NCI-H2107 treated with DMSO at 0.1 percent for 48 hours (cell line): ENCODE results near the gene CFAP299.
A peak's percentile ranks its signal among the peaks of the same experiment; 100 is the strongest.
"Not testable (repeated sequence)": the region's sequence is repeated elsewhere in the genome, so short reads cannot be mapped to it uniquely, and the experiment has no call there.

Experiments
- DNase-seq: peaks from one replicate; lab custom pipeline; 2025; ENCODE audit not compliant: unreplicated experiment; lab: John Stamatoyannopoulos, UW

CFAP299 gene

DNA sequence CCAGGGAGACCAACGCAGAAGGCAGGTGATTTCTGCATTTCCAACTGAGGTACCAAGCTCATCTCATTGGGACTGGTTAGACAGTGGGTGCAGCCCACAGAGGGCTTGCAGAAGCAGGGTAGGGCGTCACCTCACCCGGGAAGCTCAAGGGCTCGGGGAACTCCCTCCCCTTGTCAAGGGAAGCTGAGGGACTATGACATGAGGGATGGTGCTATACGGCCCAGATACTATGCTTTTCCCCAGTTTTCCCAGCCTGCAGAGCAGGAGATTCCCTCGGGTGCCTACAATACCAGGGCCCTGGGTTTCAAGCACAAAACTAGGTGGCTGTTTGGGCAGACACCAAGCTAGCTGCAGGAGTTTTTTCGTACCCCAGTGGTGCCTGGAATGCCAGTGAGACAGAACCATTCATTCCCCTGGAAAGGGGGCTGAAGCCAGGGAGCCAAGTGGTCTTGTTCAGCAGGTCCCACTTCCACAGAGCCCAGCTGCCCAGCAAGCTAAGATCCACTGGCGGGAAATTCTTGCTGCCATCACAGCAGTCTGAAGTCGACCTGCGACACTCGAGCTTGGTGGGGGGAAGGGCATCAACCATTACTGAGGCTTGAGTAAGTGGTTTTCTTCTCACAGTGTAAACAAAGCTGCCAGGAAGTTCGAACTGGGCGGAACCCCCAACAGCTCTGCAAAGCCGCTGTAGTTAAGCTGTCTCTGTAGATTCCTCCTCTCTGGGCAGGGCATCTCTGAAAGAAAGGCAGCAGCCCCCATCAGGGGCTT is 103.9 kb downstream of the CFAP299 start:
- not testable (repeated sequence) for DNase-seq

DNA sequence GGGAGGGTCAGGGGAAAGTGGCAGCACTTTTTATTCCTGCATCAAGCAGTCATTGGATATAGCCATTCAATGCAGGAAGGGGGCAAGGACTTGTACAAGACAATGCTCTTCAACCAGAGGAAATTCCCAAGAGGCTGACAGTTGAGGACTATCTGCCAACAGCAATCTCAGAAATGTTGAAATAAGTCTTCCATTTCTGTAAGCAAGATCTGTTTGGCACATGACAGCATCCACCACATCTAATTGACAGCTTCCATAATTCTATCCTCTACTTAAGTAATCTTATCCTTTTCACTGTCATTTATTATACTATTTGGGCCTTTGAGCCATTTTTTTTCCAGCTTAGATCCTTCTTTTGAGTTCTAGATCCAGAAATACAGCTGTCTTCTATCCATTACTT is 110.7 kb downstream of the CFAP299 start:
- no peak for DNase-seq

DNA sequence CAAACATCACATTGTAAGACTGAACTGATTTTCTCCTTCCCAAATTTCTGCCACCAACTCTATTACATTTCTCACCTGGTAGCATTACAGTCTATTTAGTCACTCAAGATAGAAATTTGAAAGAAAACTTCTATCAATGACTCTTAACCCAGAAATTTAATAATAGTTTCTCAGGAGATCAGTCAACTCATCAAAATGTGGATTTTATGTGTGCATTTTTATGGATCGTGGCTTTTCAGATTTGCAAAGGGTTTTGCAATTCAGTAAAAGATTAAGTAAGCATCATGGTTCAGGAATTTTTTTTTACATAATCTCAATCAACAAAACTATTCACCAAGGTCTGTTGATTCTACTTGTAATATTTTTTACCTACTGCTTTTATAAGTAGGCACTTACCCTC is 111.1 kb downstream of the CFAP299 start:
- no peak for DNase-seq

DNA sequence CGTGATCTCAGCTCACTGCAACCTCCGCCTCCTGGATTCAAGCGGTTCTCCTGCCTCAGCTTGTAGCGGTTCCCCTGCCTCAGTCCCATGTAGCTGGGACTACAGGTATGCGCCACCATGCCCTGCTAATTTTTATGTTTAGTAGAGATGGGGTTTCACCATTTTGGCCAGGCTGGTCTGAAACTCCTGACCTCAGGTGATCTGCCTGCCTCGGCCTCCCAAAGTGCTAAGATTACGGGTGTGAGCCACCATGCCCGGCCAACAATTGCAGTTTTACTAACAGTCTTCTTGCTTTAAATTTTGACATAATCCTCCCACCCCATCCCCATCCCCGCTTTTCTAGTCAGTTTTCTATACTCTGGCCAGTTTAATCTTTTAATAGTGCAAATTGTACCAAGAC is 112.0 kb downstream of the CFAP299 start:
- DNase-seq: no peak

DNA sequence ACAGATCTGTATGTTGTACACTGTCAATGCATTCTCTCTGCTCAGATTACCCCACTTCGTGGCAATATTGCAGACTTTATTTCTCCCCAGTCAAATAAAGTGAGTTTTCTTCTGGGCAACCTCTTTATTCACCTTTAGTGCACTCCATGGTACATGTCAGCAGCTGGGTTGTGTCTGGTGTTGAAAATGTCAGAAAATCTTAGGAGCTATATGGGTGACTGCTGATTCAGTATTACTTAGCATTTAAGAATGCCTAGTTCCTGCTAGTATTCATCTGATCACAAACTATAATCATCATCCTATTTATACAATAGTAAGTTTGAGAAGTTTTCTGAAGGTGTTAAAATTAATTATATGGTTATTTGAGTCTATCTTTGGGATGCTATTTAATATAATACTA is 112.5 kb downstream of the CFAP299 start:
- DNase-seq: no peak

DNA sequence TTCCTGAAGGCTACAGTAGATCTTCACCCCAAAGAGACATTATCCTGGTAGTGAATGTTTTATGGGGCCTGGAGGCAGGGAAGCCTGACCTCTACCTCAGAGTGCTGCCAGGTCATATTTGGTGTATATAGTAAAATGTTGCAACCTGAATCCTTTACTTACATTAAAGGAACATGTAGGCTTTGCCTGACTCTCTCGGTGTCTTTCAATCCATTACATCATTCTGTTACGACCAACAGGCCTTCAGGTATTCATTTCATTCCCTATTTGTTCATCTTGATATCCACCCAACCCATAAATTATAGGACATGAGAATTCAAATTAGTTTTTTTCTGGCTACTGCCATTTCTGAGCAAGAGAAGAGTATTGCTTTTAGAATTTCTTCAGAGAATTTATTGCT is 116.5 kb downstream of the CFAP299 start:
- no peak for DNase-seq

DNA sequence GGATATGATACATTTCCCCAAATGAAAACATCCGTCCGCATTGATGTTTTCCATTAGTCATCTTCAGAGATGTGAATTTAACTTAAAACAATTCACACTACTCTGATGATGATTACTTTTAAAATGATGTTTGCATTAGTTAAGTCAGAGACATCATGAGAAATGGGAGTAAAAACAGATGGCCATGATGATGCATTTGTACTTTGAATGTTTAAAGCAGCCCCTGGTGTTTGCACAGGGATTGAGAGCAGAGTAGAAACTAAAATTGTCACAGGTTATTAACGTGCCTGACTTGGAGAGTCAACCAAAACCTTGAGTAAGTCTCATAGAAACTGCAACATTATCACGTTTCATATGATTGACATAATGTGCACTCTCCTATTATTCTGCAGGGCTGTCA is 117.2 kb downstream of the CFAP299 start:
- no peak for DNase-seq

DNA sequence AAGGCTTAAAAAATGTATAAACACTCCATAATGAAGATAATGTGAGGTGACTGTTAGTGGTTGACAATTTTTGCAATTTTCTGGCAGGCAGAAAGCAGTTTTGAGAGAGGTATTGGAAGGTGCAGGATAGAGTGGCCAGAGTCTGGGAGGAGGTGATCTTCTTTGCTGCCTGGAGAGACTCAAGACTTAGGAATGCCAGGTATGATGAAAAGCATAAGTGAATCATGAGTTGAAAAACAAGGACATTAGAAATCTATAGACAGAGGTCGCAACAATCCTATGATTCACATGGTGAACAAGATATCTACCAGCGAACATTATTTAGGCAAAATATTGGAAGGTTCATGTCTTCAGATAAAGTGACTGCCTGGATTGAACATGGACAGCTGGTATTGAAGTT is 118.5 kb downstream of the CFAP299 start:
- no peak for DNase-seq

DNA sequence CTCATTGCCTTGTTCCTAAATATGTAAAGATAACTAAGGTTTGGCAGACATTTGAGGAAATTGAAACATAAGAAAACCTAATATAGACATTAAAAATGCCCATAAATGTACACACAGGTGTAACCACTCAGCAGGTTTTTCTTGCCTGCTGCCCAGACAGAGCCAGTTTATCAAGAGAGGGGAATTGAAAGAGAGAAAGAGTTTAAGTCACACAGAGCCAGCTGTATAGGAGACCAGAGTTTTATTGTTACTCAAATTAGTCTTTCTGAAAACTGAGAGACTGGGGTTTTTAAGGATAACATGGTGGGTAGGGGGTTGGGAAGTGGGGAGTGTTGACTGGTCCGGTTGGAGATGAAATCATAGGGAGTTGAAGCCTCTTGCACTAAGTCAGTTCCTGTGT is 119.0 kb downstream of the CFAP299 start:
- no peak for DNase-seq

DNA sequence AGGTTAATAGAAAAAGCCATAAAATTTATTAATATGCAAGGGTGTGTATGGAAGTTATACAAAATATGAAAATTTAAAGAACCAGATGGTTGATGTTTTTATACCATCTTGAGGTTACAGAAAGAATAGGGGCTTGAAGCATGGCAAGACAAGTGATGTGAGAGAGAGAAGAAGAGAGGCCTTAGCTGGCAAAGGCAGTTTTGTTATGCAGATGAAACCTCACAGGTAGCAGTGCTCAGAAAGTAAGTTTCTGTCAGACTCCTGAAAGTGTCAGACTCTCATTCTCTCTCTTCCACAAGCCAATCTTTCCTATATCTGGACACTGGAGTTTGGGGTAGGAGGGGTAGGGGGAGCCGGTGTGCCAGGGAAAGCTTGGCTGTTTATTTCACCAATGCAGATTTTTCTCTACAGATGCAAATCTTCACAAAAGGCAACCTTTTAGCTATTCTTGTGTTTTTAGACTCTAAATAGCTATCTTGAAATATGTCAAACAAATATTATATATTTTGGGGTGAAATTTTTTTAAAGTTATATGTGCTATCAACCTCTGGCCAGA is 124.5 kb downstream of the CFAP299 start:
- no peak for DNase-seq

DNA sequence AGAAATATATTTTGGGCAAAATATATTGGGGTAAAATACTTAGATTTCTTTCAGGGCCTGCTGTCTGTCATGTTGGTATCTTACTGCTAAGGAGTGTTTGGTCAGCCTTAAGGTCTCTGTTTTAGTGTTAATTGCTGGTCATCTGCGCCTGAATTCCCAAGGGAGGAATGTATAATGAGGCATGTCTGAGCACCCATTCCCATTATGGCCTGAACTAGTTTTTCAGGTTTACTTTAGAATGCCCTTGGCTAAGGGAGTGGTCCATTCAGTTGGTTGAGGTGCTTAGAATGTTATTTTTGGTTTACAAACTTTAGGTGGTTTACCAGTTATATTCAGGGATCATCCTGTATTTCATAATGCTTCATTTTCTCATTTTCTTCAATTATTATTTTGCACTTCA is 125.9 kb downstream of the CFAP299 start:
- no peak for DNase-seq

DNA sequence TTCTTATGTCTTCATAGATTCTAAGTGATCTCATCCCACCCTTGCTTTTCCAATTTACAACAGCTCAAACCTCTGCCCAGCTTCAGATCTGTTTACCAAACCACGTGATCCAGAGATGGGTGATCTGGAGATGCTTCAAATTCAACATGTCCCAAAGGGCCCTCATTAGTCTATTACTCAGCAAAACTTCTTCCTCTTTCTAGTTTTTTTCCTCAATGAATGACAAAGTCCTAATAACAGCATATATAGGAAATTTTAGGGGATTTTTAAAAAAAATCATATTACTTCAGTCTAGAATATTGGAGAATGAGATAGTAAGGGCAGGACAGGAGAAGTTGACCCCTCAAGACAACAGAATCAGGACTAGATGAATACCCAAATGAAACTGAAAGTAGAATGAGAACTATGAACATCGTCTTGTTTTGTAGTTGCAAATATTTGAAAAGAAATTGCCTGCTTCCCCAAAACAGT is 127.1 kb downstream of the CFAP299 start:
- DNase-seq: no peak

DNA sequence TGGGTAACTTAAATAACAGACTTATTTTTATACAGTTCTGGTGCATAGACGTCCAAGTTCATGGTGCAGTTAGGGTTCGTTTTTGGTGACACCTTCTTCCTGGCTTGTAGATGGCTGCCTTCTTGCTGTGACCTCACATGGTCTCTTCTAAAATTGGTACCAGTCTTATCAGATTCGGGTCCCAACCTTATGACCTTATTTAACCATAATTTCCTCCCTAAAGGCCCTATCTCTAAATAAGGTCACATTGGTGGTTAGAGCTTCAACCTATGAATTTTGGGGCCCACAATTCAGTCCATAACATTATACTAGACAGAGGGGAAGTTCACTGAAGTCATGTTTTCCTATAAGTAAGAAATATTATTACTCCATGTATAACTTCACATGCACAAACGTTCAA is 128.0 kb downstream of the CFAP299 start:
- no peak for DNase-seq

DNA sequence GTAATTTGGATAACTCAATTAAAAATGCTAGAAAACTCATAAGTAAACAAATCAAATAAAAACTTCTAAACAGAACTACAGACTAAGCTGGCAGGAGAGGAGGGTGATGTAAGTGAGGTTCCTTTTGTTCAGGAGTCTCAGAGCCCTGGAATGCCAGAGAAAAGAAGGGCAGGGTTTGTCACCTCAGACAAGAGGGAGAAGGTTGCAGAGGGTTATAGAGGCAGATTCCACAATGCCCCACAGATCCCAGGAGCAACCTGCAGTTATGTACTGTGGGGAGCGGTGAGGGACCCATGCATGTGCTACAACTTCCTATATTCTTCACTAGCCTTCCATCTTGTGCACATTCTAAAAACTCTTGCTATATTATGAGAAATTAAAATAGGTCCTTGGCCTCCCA is 129.7 kb downstream of the CFAP299 start:
- DNase-seq: no peak

DNA sequence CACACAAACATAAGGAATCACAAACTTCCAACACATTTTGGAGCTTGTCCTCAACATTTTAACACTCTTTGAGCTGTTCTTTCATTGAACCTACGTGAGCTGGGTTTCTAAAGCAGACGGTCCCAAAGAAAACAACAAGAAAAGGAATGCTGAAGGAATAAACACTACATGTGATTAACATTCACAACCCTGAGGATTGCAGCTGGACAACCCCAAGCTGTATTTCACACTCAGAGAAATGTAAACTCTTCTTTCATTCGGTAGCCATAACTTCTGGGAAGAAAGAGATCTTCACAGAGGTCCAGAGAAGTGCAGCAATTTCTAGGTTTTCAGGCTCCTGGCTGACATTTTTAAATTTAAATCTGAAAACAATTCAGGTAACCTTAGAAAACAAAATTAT is 130.2 kb downstream of the CFAP299 start:
- no peak for DNase-seq

DNA sequence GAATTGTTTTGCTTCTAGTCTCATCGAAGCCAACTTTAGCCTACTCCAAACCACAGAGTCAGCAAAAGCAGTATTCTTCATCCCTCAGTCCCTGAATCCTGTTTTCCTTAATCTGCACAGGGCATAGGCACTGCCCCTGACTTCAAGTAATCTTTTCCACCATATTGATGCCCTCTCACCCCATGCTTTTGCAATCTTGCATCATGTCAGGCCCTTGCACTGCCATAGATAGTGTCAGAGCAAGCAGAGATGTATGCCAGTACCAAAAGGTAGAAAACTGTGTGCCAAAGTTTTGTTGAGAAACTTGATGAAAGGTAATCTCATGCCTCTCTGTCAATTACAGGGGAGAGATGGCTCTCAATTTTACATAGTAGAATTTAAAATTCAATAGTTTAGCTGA is 131.1 kb downstream of the CFAP299 start:
- DNase-seq: no peak

DNA sequence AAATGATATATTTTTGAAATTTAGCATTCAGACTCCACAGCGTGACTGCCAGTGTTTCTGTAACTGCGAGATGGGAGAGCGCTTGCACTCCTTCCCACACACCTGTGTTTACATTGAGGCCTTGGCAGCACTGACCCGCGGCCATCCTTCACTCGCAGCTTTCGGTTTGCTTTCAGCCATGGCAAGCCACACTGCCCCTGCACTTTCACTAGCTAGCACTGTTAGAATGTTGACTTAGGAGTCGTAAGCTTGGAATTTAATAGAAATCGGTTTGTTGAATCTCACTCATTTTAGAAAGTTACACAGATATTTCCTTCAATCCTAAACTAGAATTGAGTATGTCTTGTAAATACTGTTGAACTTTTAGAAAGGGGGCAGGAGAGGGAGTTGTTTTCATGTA is 136.2 kb downstream of the CFAP299 start:
- DNase-seq: peak; percentile 41

DNA sequence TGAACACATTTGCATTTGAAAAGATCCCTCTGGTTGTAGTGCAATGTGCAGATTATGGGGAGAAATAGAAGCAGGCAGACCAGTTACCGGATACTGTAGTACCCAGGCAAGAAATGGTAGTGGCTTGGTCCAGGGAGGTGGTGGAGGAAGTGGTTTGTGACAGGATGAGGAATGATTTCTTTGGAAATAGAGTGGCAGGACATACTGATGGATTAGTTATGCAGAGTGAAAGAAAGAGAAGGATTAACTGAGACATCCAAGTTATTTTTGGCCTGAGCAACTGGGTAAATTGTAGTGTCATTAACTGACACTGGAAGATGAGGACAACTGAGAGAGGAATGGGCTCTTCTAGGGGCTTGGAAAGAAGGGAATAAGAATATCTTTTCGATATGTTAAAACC is 139.7 kb downstream of the CFAP299 start:
- no peak for DNase-seq

DNA sequence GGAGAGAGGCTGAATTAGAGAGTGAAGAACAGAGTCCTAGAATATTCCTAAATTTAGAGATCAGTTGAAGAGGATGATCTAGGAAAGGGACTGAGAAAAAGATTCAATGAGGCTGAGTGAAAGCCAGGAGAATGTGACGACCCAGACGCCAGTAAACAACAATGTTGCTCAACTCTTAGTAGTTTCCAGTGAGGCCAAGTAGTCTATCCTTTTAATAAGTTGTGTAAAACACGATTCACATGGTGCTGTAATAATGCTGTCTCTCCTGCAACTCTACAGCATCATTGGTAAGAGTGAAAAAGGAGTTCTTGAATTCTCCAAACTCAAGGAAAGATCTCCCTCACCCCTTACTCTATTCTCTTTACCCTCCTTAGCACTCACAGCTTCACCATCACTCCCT is 140.3 kb downstream of the CFAP299 start:
- DNase-seq: no peak

DNA sequence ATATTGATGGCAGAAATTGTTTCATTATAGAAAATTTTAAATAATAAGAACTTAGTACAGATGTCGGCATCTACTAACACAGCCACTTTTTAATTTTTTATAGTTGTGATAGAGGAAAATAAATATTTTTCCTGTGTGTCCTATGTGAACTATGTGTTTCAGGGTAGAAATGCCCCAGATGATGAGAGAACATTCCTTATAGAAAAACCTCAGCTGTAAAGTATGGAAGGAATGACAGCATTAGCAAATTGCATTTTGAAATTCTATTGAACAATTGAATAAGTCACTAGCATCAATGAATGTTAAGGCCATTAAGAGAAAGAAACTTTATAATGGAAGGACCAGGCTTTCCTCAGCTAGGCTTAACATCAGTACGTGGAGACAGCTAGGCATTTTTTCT is 149.2 kb downstream of the CFAP299 start:
- DNase-seq: no peak

DNA sequence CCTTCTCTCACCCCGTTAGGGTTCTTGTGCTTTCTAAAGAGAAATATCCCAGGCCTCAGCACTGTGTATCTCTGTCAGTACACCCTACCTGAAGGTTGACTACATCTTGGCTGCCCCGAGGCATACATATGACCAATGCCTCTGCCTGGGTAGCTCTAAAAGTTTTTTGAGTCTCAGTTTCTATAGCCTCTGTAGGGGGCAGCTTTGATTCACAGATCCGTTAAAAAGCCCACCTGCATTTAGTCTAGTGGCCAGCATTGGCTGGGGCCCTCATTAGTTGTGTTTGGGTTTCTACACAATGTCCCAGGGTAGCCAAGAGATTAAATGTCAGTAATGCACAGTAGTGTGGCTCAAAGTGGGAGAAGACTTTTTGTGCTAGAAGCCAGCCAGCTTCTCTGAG is 151.1 kb downstream of the CFAP299 start:
- no peak for DNase-seq

DNA sequence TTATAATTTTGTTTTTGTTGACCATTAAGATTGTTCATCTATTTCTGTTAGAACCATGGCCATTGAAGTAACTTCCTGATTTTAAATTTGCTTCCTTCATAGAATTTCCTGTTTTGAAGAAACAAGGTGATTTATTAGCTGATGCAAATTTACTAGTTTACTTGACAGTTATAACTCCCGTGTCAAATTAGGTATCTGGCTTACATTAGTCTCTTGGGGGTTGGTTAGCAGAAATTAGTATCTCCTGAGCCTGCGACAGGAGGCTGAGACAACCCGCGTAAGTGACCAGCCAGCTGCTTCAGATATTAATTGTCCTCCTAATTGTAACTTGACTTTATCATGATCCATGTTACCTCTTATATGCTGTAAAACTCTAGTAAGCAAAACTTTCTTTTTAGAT is 154.3 kb downstream of the CFAP299 start:
- no peak for DNase-seq

DNA sequence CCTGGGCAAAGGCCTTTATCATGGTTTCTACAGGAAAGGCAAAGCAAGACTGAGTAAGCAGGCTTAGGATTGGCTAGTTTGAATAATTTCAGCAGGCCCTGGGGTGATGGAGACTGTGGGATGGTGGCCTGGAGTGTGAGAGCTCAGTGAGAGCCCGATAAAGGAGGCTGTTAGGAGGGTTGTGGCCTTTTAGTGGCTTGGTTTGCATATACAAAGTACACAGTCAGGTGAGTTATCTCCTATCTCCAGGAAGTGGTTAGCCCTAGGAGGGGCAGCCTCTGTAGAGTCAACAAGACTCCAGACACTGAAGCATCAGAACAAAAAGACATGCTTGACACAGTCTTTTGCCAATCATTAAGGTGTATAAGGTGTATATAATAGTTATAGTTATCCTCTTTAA is 157.2 kb downstream of the CFAP299 start:
- peak; percentile 22 for DNase-seq
